Occipital lobe (tissue), 2 donors: ENCODE results near the gene HYDIN. TPM values are rescaled to one million over a fixed set of nuclear protein-coding genes. Genes with fewer than 3 reads are reported as not detected.

Experiments used
- DNase-seq: peaks from one replicate; lab custom pipeline; 2025; lab: John Stamatoyannopoulos, UW
- total RNA-seq: library from RNA; depleted of rRNA; stranded (reverse); fragments of >200 nt; gene quantifications from one replicate; pipeline ENCODE4 v1.2.3, GENCODE V29; 2014

HYDIN gene
- 26.5 TPM for total RNA-seq

GRCh38 chr16:71230122-71230845, at the start of gene HYDIN:
TSS of gene HYDIN (minus strand) at chr16:71230722. CDS start at chr16:71186895, 43,827 bp downstream.
- DNase-seq: peak; percentile 56

- DNase-seq: no peak
Measured at GRCh38 chr16:71276589-71277334, 46.2 kb upstream of the HYDIN start.

DNA sequence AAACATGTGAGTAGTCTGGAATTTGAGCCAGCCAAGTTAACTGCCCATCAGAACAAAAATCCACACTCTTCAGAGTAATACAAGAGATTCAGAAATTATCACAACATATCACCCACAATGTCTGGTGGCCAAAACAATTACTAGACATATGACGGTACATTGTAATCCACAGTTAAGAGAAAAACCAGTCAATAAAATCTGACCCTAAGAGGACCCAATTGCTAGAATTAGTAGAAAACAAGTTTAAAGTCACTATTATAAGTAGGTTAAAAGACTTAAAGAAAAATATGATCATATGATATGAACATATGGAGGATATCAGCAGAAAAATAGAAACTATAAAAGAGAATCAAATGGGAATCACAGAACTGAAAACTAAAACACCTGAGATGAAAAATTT, 42.9 kb upstream of the HYDIN start:
- DNase-seq: no peak

DNA sequence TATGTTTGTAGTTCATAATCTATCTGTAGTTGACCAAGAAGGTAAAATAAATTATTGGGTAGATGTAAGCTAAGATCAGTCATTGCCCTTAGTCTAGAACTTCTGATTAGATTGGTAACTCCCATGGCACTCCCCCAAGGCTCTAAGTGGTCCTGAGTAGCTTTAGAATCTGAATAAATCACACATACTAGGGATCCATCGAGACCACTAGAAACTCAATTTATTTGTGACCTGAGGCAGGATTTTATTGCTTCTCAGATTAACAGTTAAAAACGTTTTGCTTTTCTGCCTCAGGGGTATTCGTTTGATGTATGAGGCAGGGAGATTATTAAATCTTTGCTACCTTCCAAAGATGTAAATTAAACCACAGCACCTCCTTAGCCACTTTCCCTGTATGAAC, 33.8 kb upstream of the HYDIN start:
- DNase-seq: no peak

- DNase-seq: no peak
Measured at GRCh38 chr16:71263582-71263981, 33.1 kb upstream of the HYDIN start.

DNA sequence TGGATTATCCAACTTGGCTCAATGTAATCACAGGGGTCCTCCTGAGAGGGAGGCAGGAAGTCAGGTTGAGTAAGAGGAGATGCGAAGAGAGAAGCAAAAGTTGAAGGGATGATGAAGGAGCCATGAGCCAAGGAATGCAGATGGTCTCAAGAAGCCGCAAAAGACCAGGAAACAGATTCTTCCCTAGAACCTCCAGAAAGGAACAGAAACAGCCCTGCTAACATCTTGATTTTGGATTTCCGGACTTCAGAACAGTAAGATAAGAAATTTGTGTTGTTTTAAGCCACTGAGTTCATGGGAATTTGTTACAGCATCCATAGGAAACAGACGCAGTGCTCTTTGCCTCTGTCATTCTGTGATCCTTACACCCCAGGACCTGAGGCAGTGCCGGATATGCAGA, 31.9 kb upstream of the HYDIN start:
- DNase-seq: no peak

DNA sequence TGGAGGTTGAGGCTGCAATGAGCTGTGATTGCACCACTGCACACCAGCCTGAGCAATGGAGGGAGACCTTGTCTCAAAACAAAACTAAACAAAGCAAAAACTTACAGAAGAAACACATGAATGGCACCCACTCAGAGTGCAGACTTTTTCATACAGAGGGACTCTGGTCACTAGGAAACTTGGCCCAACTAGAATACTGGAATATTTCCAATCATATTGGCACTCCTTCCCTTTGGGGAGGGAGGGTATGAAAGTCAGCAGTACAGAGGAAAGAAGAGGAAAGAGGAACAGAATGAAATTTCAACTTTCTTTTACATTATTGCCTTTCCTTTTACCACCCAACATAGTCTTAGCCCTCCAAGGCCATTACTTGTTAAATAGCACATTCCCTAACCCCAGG, 30.5 kb upstream of the HYDIN start:
- no peak for DNase-seq

DNA sequence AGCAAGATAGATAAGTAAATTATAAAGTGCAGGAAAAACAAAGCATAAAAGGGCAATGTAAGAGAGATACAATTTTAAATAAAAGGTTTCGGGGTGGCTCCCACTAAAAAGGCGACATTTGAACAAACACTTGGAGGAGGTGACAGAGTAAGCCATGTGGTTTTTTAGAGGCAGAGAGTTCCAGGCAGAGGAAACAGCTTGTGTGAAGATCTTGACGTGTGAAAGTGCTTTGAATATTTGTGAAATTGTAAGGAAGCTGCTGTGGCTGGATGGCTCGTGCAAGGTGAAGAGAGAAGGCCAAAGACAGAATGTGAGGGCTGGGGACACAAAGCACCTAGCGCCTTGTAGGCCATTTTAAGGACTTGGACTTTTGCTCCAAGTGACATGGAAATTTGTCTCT, 28.6 kb upstream of the HYDIN start:
- DNase-seq: no peak

DNA sequence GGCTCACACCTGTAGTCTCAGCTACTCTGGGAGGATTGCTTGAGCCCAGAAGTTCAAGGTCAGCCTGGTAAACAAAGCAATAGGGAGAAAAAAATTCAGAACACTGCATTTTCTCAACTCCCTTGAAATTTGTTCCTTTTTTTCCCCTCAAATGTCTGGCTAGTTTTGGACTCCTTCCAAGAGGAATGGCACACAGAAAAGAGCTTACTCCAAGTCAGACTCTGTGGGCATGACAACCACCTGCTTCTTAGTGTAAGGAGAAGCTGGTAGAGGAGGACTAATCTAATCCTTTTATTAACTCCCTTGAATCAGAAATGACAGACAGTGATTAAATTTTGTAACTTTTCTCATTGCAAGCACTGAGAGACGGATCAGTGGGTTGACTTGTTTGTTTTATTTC, 27.9 kb upstream of the HYDIN start:
- DNase-seq: no peak

DNA sequence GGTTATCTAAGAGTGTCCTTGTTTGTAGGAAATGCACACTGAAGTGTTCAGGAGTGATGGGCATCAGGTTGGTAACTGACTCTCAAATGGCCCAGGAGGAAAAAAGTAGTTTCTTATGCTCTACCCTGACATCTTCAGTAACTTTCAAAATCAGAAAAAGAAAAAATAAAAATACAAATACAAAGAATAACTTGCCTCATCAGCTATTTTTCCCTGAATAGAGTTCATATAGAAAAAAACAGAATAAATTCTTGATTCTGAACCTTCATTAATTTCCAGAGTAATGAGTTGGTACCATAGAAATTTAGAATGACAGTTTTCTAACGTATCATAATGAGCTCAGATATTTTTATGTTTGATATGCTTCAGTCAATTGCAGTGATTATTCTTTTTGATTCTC, 27.2 kb upstream of the HYDIN start:
- DNase-seq: no peak

DNA sequence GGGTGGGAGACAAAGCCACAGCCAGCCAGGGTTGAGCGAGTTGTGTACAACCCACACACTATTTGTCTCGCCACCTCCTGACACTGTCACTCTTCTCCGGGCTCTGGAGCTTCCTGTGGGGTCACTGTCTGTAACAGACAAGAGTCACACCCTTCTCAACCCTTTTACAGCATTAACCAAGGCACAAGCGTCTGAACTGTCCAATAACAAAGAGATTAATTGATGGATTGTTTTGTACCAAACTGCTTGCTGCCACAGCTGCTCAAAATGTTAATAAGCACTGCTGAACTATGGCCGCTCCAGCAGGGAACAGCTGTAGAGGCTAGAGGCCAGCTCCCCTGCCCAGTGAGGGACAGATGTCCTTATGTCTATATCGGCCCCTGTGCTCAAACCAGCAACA, 25.2 kb upstream of the HYDIN start:
- DNase-seq: peak; percentile 21

- DNase-seq: no peak
Measured at GRCh38 chr16:71254832-71255525, 24.5 kb upstream of the HYDIN start.

DNA sequence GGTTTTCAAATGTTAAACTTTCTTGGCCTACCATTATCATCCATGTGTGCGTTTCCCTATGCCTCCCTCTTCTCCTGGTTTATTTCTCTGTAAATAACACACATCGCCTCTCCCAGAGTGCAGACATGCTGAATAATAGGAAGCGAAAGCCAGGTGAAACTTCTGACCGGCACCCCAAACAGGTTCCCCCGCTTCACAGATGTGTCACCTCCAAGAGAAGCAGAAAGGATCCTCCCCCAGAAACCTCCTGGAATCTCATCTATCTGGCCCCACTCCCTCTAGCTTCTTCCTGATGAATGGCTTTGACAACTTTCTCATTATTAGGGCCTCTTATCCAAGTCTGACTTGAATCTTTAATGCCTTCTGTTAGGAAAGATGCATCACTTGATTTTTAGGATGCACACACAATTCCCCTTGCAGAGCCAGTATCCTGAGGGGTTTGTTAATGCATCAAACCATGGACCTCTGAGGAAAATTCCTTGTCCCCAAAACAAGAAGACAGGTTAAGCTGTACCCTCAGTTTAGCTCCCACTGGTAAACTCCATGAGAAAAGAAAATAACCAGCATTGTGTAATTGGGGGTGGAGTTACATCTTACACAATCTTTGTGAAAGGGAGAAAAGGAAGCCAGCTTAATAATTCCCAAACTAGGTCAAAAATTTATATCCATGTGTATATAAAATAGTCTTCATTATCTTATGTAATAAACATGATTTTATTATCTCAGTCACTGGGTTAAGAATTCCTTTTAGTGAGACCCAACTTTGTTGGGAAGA, 20.1 kb upstream of the HYDIN start:
- no peak for DNase-seq

- DNase-seq: no peak
Measured at GRCh38 chr16:71249399-71249798, 18.9 kb upstream of the HYDIN start.

DNA sequence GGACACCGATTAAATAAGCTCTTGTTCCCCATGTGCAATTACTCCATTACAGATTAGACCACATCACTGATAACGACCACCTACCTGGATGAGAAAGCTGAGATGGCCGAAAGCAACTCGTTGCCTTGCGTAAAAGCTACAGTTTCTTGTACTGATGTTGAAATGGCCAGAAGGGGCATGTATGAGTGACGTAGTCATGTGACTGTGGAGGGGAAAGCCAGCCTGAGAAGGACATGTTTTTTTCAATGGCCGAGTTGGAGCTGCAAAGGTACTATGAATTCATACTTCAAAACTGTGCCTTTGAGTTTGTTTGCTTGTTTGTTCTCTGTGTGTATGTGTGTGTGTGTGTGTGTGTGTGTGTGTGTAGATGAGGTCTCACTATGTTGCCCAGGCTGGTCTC, 17.0 kb upstream of the HYDIN start:
- DNase-seq: no peak

- no peak for DNase-seq
Measured at GRCh38 chr16:71246309-71246708, 15.8 kb upstream of the HYDIN start.

DNA sequence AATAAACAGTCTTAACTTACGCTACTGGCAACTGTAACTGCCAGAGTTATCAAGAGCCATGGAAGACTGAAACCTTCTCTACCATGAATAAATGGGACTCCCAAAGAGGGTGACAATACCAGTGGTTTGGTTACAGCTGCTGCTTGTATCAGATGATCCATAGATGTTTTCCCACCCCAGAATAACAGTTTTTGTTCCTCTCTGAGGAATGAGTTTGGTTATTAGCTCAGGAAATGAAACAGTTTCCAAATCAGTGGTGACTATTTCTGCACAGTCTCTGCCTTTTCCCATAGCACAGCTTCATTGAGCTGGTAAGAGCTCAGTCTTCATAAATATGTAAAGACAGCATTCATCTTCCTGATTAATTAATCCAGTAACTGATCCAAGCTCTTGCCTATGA, 14.0 kb upstream of the HYDIN start:
- no peak for DNase-seq

GRCh38 chr16:71242601-71243000, 12.1 kb upstream of the HYDIN start:
- DNase-seq: no peak

GRCh38 chr16:71242036-71242435, 11.5 kb upstream of the HYDIN start:
- no peak for DNase-seq

DNA sequence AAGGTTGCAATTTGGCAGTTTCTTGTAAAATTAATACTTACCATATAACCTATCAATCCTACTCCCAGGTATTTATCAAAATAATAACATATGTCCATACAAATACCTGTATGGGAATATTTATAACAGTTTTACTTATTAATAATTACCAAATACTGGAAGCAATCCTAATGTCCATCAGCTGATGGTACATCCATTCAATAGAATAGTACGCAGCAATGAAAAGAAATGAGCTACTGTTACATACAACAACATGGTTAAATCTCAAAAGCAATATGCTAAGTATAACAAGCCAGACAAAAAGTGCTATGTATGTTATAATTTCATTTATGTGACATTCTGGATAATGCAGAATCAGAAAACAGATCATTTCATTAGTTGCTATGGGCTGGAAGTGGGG, 1.2 kb downstream of the HYDIN start:
- DNase-seq: no peak

- no peak for DNase-seq
Measured at GRCh38 chr16:71226229-71227141, 4.0 kb downstream of the HYDIN start.
